ENCODE measurements around the gene ARHGAP21.

Gene ARHGAP21

GRCh38 chr10:24569828-24570657 lies 153.6 kb downstream of the ARHGAP21 start:
- DNase-seq = no peak

DNA sequence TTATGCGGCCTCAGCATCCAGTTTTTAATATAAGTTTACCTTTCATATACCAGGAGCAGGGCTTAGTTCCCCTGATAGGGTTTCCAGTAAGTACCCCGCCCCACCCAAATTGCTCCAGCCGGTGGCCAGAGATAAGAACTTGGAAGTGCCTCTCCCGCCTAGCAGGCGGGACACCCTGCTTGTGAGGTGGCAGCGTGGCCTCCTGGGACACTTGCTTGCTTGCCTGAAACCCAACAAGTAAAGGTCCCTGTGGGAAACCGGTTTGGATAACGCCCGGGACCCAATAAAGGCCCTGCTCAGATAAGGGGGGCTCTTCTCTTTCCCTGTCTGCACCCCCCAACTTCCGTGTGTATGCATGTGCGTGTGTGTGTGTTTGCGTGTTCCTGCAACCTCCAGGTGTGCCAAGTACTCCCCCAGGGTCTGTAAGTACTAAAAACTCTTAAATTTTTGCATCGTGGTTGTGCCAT lies 154.3 kb downstream of the ARHGAP21 start:
- DNase-seq = no peak

GRCh38 chr10:24568042-24568441 lies 155.6 kb downstream of the ARHGAP21 start:
- no peak for DNase-seq

GRCh38 chr10:24561453-24561852 lies 162.2 kb downstream of the ARHGAP21 start:
- DNase-seq = no peak

GRCh38 chr10:24556750-24557742 lies 166.6 kb downstream of the ARHGAP21 start:
- no peak for DNase-seq

- DNase-seq = no peak
These were observed 167.4 kb downstream of the ARHGAP21 start for GRCh38 chr10:24556126-24556749.

- no peak for DNase-seq
These were observed 169.7 kb downstream of the ARHGAP21 start for GRCh38 chr10:24554036-24554435.

GRCh38 chr10:24553051-24553612 lies 170.6 kb downstream of the ARHGAP21 start:
- no peak for DNase-seq

- no peak for DNase-seq
These were observed 171.2 kb downstream of the ARHGAP21 start for GRCh38 chr10:24552346-24553016.

GRCh38 chr10:24551161-24551560 lies 172.5 kb downstream of the ARHGAP21 start:
- DNase-seq = no peak

DNA sequence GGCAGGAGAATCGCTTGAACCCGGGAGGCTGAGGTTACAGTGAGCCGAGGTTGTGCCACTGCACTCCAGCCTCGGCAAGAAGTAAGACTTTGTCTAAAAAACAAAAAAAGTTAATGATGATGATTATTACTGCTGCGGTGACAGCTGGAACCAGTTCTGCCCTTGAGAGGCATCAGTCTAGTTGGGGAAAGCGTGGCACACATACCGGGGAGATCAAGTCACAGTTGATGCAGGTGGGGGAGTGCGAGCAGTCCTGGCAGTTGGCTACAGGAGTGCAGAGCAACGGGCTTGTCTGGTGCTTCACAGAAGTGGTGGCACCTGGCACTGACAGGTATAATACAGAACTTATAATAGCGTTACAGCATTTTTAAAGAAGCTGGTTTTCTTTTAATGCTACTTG lies 173.0 kb downstream of the ARHGAP21 start:
- DNase-seq = no peak

- no peak for DNase-seq
These were observed 178.1 kb downstream of the ARHGAP21 start for GRCh38 chr10:24545585-24545984.

GRCh38 chr10:24544776-24545175 lies 178.9 kb downstream of the ARHGAP21 start:
- DNase-seq = no peak

DNA sequence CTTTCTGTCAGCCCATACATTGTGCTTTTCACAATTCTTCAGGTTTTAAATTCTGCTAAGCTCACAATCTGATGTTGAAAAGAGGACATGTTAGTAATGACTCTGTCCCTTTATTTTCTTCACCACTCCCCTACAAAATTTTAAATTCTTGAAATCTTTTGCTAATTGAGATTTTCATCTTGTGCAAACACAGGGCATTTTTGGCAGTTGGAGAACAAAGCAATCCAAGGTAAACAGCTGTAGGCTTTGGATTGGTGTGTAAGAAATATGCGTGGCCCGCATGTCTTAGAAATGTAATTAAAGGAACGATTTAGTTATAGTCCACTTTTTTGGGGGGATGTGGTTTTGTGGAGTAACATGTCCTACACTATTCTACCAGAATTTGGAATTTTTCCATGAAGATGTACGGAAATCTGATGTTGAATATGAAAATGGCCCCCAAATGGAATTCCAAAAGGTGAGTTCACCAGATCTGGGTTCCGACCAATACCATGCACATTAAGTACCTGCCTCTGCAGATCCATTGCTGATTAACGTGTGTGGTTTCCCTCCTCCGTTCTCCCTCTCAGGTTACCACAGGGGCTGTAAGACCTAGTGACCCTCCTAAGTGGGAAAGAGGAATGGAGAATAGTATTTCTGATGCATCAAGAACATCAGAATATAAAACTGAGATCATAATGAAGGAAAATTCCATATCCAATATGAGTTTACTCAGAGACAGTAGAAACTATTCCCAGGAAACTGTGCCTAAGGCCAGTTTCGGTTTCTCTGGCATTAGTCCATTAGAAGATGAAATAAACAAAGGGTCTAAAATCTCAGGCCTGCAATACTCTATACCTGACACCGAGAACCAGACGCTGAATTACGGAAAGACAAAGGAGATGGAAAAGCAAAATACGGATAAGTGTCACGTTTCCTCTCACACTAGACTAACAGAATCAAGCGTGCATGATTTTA lies 181.1 kb downstream of the ARHGAP21 start:
- no peak for DNase-seq

- no peak for DNase-seq
These were observed 182.4 kb downstream of the ARHGAP21 start for GRCh38 chr10:24541239-24541753.

DNA sequence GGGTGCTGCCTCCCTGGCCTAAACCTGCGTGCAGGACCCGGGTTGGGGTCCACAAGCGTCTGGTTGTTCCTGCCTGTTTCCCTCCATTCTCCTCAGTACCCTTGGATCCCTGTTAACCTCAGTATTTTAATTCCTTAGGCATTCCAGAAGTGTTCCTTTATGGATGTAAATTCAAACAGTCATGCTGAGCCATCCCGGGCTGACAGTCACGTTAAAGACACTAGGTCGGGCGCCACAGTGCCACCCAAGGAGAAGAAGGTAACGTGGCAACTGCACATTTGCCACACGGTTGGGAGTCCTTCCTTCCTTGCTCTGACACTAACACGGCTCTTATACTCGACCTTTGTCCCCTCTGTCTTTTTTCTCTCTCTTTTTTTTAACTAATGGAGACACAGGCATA lies 187.1 kb downstream of the ARHGAP21 start:
- no peak for DNase-seq

GRCh38 chr10:24533981-24534380 lies 189.7 kb downstream of the ARHGAP21 start:
- DNase-seq = no peak
